Measurements from ENCODE around the gene KCNH2. TPM values are rescaled to one million over a fixed set of nuclear protein-coding genes. Genes with fewer than 3 reads are reported as not detected.

KCNH2 gene
- total RNA-seq, 1 experiment from 2014 or later, result 1.8 TPM

GRCh38 chr7:150926066-150926465 is 52.1 kb downstream of the KCNH2 start:
- ChIA-PET POLR2A (no interaction called here), CTCF (no interaction called here)

DNA sequence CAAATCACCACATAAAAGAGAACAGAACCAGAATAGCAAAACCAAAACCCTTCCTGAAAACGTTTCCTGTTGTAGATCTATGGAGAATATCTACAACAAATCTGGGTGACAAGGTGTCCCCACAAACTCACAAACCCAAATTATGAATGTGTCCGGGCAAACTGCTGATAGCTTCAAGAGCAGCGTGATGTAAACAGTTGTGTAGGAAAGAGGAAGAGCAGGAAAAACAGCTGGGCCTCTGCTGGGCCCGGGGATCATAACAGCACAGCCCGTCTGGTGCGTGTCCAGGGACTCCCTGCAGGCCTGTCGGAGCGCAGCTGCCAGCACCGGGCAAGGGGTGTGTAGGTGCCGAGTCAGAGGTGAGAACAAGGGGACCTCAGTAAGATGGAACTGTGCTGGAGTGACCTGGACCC is 53.7 kb downstream of the KCNH2 start:
- intact Hi-C loops (cut with micrococcal nuclease; ENCODE audit: unreplicated experiment) (no loop called here), in situ Hi-C loops (cut with HindIII; ENCODE audit: low pct_unique_long_range_greater_than_20kb, low sequenced_read_pairs) (no loop called here)
- Histone ChIP-seq H3K9me3 (ENCODE audit: control insufficient read depth, insufficient read depth, low read depth, low read length) (no peaks in the 10 kb centered on the region), H3K4me3 (ENCODE audit: low read depth in 2 of 2, low read length in 2 of 2) (no peak overlapping the region), H3K27ac (ENCODE audit: low read length) (no peak overlapping the region), H3K27me3 (ENCODE audit: control insufficient read depth, insufficient read depth, low read length) (peaks cover 11% of the 10 kb centered on the region), H3K36me3 (ENCODE audit: control insufficient read depth, insufficient read depth, low read length) (no peaks in the 10 kb centered on the region), H3K4me1 (ENCODE audit: control insufficient read depth, insufficient read depth, low read length) (no peaks in the 10 kb centered on the region)
- no TSS peak for BruUV-seq (replicated peaks)
- TF ChIP-seq SIN3A (IDR thresholded peaks at IDR 0.05; ENCODE audit: borderline replicate concordance, insufficient read depth, low read depth, low read length) (no peak), POLR2AphosphoS5 (IDR thresholded peaks at IDR 0.05; ENCODE audit: low read depth, low read length) (no peak), REST (IDR thresholded peaks at IDR 0.05; ENCODE audit: insufficient read depth in 1 of 2, low read depth in 2 of 2, low read length in 1 of 2) (no peak), TCF7L2 (IDR thresholded peaks at IDR 0.05; ENCODE audit: low read depth, low read length) (no peak)
- CTCF ChIA-PET, result no interaction called here
- ATAC-seq, result no peak
- DNase-seq (ENCODE audit: low read depth, low spot score), result no peak
- POLR2A ChIA-PET, result no interaction called here

More at GRCh38 chr7:150926066-150926465, 52.1 kb downstream of the KCNH2 start:
- ATAC-seq (no peak), DNase-seq (ENCODE audit: low read depth, low spot score) (no peak)
- Histone ChIP-seq H3K4me1 (ENCODE audit: control insufficient read depth, insufficient read depth, low read length) (no peaks in the 10 kb centered on the region), H3K36me3 (ENCODE audit: control insufficient read depth, insufficient read depth, low read length) (no peaks in the 10 kb centered on the region), H3K27ac (ENCODE audit: low read length) (no peak overlapping the region), H3K27me3 (ENCODE audit: control insufficient read depth, insufficient read depth, low read length) (peaks cover 6% of the 10 kb centered on the region; the same call in 1 of the 2 replicates), H3K9me3 (ENCODE audit: control insufficient read depth, insufficient read depth, low read depth, low read length) (no peaks in the 10 kb centered on the region), H3K4me3 (ENCODE audit: low read depth in 2 of 2, low read length in 2 of 2) (no peak overlapping the region)
- intact Hi-C loops (cut with micrococcal nuclease; ENCODE audit: unreplicated experiment) (no loop called here), in situ Hi-C loops (cut with HindIII; ENCODE audit: low pct_unique_long_range_greater_than_20kb, low sequenced_read_pairs) (no loop called here)
- TF ChIP-seq POLR2AphosphoS5 (IDR thresholded peaks at IDR 0.05; ENCODE audit: low read depth, low read length), result no peak
- TF ChIP-seq TCF7L2 (IDR thresholded peaks at IDR 0.05; ENCODE audit: low read depth, low read length), result no peak
- no peak for TF ChIP-seq REST (IDR thresholded peaks at IDR 0.05; ENCODE audit: insufficient read depth in 1 of 2, low read depth in 2 of 2, low read length in 1 of 2)
- no peak for TF ChIP-seq SIN3A (IDR thresholded peaks at IDR 0.05; ENCODE audit: borderline replicate concordance, insufficient read depth, low read depth, low read length)
- no peak for TF ChIP-seq CTCF (IDR thresholded peaks at IDR 0.05)
- no TSS peak for BruUV-seq (replicated peaks)
